GM19395 (cell line): Measurements from ENCODE around the gene MED15.
"Not testable (repeated sequence)": the region's sequence is repeated elsewhere in the genome, so short reads cannot be mapped to it uniquely, and the experiment has no call there.

Experiments
- ATAC-seq: cut with Tn5 transposase; IDR thresholded peaks from one replicate; pipeline ENCODE4 v1.9.1; 2021; ENCODE audit warnings: mild to moderate bottlenecking, moderate library complexity; ENCODE audit not compliant: unreplicated experiment

MED15 gene

DNA sequence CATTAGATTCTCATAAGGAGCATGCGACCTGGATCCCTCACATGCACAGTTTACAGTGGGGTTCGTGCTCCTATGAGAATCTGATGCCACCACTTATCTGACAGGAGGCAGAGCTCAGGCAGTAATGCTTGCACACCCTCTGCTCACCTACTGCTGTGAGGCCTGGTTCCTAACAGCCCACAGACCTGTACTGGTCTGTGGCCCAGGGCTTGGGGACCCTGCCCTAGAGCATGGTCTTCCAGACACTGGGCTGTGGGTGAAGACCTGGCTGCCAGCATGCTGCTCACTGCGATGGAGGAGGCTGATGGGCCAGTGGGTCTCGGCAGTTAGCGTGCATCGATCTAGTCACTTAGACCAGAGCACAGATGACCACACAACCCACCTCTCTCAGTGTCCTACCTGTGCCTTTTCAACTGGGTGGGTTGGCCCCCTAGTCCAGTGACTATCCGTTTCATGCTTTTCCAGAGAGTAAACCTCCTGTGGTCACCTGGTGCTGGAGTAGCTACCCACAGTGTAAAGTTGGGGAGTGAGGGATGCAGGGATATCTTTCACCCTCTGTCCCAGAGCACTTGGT lies 21.1 kb downstream of the MED15 start:
- ATAC-seq: no peak

GRCh38 chr22:20530368-20531153 lies 23.2 kb downstream of the MED15 start:
- no peak for ATAC-seq

DNA sequence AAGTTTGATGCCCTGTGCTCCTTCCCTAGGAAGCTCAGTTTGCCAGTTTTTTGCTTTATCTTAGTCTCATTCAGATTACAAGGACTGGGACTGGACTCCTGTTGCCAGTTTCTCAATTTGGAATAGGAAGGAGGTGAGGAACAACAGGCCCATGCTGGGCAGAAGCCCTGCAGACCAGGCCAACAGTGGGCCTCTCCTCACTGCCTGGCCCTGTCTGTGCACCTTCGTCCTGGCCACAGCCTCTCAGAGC lies 23.7 kb downstream of the MED15 start:
- no peak for ATAC-seq

DNA sequence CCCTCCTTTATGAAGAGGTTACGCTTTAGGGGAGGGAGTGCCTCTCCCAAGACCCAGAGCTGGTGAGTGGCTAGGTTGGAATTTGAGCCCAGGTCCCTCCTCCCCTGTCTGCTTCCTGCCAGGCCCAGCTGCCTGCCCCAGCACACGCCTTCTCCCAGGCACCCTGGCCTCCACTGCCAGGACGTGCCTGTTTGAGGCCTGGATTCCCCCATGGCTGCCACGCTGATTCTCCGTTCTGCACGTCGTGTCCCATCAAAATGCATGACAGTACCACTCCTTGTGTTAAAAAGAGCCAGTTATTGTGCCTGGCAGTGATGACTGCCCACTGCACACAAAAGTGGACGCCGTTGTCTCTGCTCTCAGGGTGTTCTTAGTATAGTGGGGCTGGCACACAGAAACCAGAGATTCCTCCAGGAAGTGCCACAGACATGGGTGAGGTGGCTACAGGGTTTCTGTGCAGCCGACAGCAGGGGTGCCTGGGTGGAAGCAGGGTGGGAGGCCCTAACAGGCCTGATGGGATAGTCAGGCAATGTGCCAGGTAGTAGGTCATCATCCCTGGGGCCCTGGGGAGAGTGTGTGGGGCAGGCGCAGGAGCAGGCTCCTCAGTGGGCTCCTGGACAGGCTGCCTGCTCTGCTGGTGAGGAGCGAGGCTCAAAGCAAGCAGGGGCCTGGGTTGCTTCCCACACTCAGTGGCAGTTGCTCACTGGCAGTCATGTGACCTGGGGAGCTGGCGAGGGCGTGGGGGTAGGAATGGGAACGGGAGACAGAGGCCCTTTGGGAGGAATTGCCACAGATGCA lies 24.2 kb downstream of the MED15 start:
- no peak for ATAC-seq

DNA sequence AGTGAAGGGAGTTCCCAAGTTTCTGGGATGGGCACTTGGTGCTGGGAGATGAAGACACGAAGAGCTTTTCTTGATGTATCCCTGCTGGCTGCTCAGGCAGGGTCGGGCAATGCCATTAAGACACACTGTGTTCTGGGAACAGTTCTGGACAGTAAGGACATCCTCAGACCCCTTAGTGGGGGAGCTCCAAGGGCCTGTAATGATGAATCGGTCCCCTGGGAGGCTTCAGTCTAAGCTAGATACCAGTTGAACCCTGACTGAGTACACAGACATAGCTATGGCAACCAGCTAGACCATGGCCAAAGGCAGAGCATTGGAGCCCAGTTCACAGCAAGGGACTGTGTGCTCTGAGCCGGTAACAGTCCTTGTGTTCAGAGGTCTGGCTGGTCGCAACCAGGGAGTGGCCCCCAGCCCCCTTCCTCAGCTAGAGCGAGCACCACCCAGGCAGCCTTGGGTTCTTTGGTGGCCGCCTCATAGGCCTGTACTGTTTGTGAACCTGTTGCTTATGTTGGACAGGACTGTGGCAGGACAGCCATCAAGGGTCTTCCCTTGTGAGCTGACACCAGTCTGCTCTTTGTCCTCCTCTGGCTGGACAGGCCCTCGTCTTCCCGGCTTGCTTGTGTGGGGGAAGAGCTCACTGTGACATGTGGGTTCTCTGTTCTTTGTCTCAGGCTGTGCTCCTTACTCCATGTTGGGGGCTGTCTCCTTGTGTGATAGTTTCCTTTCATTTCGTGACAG lies 25.0 kb downstream of the MED15 start:
- ATAC-seq: no peak

GRCh38 chr22:20533095-20533878 lies 25.9 kb downstream of the MED15 start:
- ATAC-seq: no peak

- ATAC-seq: no peak
Observed at GRCh38 chr22:20533879-20534265, 26.5 kb downstream of the MED15 start.

DNA sequence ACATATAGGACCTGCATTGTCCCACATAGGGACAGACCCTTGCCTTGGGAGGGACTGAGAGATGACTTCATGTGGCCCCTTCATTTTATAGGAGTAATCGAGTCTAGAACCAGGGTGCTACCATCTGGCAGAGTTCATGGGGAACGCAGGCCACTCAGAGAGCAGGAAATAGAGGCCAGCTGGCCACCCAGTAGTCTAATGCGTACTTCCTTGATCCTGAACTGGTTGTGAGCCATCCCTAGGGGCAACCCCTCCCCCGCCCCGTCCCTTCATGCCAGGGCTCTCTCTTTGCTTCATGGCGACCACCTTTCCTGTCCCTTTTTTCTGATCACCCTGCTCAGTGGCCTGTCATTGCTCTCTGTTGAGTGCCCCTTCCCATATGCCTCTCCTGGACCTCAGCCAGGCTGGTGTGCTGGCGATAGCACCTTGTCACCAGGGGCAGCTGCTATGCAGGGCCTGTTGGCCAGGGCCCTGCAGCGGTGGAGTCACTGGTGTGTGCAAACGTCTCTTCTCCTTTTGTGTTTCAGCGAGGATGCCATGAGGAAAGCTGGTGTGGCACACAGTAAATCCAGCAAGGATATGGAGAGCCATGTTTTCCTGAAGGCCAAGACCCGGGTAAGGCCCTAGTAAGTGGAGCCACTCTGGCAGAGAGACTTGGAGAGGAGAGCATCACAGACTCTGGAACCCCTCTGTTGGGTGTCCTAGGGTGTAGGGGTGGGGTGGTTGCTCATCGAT lies 29.3 kb downstream of the MED15 start:
- ATAC-seq: no peak

- no peak for ATAC-seq
Observed at GRCh38 chr22:20537325-20537756, 29.9 kb downstream of the MED15 start.

DNA sequence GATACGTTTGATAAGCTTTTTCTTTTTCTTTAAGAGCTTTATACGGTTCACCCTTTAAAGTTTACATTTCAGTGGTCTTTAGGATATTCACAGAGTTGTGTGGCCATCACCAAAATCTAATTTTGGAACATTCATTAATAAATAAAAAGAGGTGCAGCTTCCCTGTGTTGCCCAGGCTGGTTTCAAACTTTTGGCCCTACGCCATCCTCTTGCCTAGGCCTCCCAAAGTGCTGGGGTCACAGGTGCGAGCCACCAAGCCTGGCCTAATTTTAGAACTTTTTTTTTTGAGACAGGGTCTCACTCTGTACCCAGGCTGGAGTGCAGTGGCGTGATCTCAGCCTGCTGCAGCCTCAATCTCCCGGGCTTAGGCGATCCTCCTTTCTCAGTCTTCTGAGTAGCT lies 30.6 kb downstream of the MED15 start:
- no peak for ATAC-seq

GRCh38 chr22:20538875-20539274 lies 31.5 kb downstream of the MED15 start:
- not testable (repeated sequence) for ATAC-seq

- no peak for ATAC-seq
Observed at GRCh38 chr22:20542055-20542454, 34.6 kb downstream of the MED15 start.

DNA sequence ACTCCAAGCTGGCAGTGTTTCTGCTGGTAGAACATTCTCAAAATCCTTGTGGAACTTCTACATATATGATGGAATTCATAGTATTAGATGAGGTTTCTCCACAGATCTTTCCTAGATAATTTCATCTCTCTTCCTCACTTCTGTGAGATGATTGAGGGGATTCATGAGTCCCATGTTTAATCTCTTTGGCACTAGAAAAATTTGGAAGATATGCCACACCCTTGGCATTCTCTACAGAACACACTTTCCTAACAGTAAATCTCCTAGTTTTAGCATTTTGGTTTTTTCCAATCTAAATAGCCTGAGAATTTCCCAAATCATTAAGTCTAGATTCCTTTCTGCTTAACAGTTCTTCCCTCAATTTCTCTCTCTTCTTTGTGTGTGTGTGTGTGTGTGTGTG lies 35.3 kb downstream of the MED15 start:
- ATAC-seq: no peak

DNA sequence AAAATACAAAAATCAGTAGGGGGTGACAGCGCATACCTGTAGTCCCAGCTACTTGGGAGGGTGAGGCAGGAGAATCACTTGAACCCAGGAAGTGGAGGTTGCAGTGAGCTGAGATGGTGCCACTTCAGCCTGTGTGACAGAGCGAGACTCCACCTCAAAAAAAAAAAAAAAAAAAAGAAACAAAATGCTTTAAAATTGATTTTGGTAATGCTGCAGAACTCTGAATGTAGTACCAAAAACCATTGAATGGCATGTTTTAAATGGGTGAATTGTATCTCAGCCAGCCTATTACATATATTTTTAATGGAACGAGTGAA lies 37.9 kb downstream of the MED15 start:
- not testable (repeated sequence) for ATAC-seq

DNA sequence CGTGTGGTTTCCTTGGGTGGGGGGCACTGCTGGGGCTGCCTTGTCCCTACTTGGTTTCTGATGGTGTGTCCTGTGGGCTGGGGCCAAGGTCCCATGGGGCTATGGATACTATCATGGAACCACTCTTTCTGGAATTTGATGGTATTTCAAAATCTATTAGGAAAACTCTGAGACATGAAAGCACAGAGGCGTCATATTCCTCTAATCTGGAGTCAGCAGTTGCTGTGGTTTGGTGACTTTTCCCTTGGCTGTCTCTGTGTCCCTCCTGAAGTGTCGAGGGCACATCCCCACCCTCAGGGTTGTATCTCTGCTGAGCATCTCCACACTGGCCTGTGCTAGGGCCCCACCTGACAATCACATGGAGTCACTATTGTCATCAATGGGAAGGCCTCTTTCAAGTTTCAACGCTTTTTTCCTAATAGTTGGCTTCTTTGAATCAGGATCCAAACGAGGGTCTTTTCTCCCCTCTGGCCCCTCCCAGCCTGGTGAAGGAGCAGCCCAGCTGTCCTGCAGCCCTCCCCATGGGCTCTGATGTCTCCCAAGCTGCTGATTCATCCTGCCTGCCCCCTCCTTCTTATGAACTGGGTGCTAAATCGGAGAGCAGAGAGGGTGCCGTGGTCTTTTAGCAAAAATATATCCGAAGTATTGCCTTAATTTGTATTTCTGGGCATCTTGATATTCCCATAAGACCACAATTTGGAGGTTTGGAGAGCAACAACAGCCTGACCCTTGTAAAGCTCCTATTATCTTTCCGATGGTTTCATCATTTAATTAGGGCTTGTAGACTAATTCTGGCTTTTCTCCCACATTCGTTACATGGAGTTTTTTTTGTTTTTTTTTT lies 38.5 kb downstream of the MED15 start:
- no peak for ATAC-seq

DNA sequence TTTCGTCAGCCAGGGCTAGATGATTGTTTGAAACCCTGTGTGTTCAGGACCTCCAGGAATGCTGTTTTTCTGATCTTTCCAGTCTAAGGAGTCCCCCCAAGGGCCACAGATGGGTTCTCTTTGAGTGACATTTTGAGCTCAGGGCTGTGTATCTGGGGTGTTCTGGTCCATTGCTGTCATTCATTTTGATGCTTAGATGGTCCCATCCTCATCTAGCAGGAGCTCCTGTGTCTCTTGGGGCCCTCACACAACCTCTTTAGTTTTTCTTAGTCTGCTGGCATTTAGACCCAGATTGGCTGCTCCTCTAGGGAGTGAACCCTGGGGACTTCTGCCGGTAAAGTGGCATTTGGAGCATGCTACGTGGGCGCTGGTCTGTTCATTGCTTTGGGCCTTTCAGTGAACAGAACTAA lies 39.1 kb downstream of the MED15 start:
- ATAC-seq: no peak

DNA sequence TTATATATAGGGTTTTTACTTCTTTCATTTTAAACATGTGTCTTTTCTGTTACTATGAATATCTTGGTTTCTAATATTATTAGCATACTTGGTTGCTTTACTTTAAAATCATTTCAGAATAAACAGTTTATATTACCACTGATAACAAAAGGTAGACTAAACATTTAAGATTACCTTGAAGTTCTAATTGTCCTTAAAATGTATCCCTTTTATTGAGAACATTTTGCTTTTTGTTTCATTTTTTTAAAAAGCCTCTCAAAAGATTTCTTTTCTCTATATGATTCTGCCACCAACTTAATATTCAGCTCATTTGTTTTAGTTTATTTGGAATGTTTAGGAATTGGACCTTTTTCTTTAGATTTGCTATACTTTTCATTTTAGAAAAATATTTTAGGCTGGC lies 39.6 kb downstream of the MED15 start:
- no peak for ATAC-seq

DNA sequence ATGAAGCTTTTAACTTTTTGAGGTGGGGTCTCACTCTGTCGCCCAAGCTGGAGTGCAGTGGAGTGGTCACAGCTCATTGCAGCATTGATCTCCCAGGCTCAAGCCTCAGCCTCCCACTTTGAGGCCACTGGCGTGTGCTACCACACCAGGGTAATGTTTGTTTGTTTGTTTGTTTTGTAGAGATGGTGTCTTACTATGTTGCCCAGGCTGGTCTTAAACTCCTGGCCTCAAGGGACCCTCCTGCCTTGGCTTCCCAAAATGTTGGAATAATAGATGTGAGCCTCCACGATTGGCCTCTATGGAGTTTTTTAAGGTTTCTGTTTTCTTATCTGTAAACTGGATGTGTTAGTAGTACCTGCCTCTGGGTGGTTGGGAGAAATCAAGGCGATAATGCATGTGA lies 41.4 kb downstream of the MED15 start:
- no peak for ATAC-seq

- no peak for ATAC-seq
Observed at GRCh38 chr22:20549232-20549841, 41.9 kb downstream of the MED15 start.
